Measurements from ENCODE around the gene RPL10L. TPM values are rescaled to one million over a fixed set of nuclear protein-coding genes. Genes with fewer than 3 reads are reported as not detected.

The RPL10L gene
- total RNA-seq, 4 donors from 2014 or later = not detected

DNA sequence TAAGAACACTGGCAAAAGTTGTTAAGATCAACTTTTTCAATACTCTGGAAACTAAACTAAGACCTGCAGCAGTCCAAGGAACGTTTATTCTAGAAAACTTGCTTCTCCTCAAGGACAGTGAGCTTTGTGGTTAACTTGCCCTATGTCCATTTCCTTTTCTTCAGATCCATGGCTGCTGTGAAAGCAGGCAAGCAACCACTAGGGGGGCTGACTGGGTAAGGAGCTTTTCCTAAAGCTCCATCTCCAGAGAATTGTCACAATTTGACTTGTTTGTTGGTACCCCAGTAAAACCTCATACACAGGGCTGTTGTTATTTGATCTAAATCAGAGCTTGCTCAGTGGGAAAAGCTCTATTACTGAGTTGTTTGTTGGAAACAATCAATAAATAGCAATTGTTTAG, 10.1 kb upstream of the RPL10L start:
- Histone ChIP-seq H3K9me3 (no peaks in the 10 kb centered on the region), H3K4me3 (no peak overlapping the region), H3K27me3 (no peaks in the 10 kb centered on the region), H3K27ac (no peak overlapping the region), H3K4me1 (no peaks in the 10 kb centered on the region), H3K36me3 (no peaks in the 10 kb centered on the region)
- TF ChIP-seq POLR2A (IDR thresholded peaks at IDR 0.05) = no peak
- TF ChIP-seq CTCF (IDR thresholded peaks at IDR 0.05) = no peak
- intact Hi-C loops (cut with DNase I; ENCODE audit: low total_unique reads) = no loop called here
- DNase-seq = no peak

DNA sequence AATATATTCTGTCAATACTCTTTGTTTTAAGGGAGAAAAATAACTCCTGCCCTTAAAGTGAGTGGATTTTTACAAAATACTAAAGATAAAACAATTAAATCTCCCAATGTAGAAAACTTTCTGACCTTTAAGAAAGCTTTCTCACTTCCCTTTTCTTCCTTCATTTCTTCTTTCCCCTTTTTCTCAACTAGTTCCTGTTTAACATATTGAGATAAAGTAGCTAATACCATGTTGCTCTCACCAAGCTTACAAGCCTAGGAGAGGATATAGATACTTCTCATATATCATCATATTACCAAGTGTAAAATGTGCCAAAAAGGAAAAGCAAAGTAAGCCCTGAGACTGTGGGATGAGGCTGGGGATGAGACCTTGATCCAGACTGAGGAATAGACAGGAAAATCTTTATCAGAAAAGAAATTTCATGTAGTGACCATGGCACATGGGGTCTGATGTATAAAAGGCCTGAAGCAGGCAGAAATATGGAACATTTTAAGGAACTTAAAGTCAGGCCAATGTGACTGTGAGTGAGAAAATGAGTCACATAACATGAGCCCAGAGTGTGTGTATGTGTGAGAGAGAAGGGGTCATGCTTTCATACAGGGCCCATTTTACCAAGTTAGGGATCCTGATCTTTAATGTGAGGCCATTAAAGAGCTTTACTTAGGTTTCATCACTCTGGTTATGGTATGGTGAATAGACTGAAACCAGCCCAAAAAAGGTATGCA, 1.6 kb upstream of the RPL10L start:
- no peaks in the 10 kb centered on the region for H3K36me3 ChIP-seq
- H3K9me3 ChIP-seq = peaks cover 0 to 4% of the 10 kb centered on the region in 2 donors
- no peak overlapping the region for H3K4me3 ChIP-seq
- no peaks in the 10 kb centered on the region for H3K27me3 ChIP-seq
- no peak for DNase-seq
- intact Hi-C loops (cut with DNase I; ENCODE audit: low total_unique reads) = no loop called here
- H3K4me1 ChIP-seq = no peaks in the 10 kb centered on the region
- no peak overlapping the region for H3K27ac ChIP-seq
- no peak for TF ChIP-seq CTCF (IDR thresholded peaks at IDR 0.05)
- TF ChIP-seq POLR2A (IDR thresholded peaks at IDR 0.05) = no peak

DNA sequence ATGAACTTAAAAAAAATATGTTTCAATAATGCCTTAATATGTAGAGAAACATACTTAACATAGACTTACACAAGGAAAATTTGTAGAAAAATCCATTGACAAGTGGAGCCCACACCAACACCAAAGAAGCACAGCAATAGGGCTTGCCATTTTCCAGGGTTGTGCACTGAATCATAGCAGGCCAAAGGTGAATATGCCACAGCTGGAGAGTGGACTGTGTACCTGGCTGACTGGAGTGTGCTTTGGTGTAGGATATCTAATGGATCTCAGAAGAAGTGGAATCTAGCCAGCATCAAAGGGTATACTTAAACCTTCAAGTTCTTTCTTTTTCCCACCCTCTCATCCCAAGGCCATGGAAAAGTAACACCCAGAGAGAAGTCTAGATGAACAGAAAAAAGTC, 4.8 kb downstream of the RPL10L start:
- Histone ChIP-seq H3K36me3 (no peaks in the 10 kb centered on the region), H3K9me3 (peaks cover 0 to 4% of the 10 kb centered on the region in 2 donors), H3K4me3 (no peak overlapping the region), H3K4me1 (no peaks in the 10 kb centered on the region), H3K27me3 (no peaks in the 10 kb centered on the region), H3K27ac (no peak overlapping the region)
- no peak for TF ChIP-seq POLR2A (IDR thresholded peaks at IDR 0.05)
- TF ChIP-seq CTCF (IDR thresholded peaks at IDR 0.05) = no peak
- intact Hi-C loops (cut with DNase I; ENCODE audit: low total_unique reads) = no loop called here
- DNase-seq = no peak

DNA sequence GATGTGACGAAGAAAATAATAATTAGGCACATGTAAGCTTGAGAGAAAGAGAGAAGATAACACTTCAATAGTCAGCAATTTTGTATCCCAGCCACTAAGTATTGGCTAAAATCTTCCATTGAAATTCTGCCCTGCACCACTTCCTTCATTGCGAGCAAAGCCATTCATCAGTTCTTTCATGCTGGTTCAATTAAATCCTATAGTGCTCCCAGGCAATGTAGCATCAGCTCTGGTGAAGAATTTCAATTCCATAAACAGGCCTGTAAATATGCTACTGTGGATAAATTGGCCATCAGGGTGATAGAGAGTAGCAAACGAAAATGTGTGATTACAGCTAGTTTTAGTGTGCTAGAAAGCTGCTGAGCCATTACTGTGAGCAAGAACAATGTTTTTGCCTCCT, 24.7 kb downstream of the RPL10L start:
- H3K36me3 ChIP-seq = no peaks in the 10 kb centered on the region
- no peak for TF ChIP-seq CTCF (IDR thresholded peaks at IDR 0.05)
- no peak for TF ChIP-seq POLR2A (IDR thresholded peaks at IDR 0.05)
- no peaks in the 10 kb centered on the region for H3K4me1 ChIP-seq
- H3K27ac ChIP-seq = no peak overlapping the region
- no peaks in the 10 kb centered on the region for H3K9me3 ChIP-seq
- no peaks in the 10 kb centered on the region for H3K27me3 ChIP-seq
- DNase-seq = no peak
- intact Hi-C loops (cut with DNase I; ENCODE audit: low total_unique reads) = no loop called here
- H3K4me3 ChIP-seq = no peak overlapping the region

Data from uterus (tissue), 4 donors.